Stimulated activated CD4-positive, alpha-beta T cell treated with anti-CD3 and anti-CD28 coated beads, Interleukin-1b, Interleukin-23, amount 100 ng/mL, for 4 hours (primary cell): ENCODE data around the gene PHRF1.

ENCODE experiments used
- DNase-seq, 2 donors: peaks; one replicate each; pipeline ENCODE4 v3.0.0-alpha.2; 2020; ENCODE audit warnings: low read depth in 2 of 2

PHRF1 gene

DNA sequence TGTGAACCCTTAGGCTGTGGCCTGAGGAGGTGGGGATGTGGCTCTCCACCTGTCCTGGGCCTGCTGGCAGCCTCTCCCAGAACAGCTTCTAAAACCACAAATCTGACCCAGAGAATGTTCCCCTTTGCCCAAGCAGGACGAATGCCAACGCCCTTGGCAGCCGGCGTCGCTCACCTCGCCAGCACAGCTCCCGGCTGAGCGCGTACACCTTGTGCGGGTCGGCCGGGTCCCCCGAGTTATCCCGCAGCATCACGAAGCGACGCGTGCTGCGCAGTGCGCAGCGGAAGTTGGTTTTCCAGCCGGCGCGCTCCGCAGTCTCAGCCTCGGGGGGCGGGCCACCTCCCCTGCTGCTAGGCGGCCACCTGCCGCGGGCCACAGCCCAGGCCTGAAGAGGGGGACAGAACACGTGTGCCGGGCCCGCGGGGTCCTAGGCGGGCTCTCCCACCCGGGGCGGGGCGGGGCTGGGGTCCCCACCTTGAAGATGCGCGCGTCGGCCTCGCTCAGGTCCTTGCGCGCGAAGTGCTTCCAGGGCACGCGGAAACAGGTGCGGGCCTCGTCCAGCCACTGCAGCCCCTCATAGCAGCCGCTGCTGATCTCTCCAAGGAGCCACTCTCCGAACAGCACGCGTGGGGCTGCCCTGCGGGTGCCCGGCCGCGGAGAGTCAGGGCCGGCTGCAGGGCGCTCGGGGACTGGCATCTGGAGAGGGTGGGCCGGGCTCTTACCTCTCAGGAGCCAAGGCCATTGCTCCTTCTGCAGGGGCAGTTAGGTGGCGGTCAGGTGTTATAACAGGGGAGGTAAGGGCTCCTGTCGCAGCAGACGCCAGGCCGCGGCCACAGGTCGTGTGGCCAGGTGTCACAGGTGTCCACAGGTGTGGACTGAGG lies 38.6 kb downstream of the PHRF1 start:
- DNase-seq: no peak

DNA sequence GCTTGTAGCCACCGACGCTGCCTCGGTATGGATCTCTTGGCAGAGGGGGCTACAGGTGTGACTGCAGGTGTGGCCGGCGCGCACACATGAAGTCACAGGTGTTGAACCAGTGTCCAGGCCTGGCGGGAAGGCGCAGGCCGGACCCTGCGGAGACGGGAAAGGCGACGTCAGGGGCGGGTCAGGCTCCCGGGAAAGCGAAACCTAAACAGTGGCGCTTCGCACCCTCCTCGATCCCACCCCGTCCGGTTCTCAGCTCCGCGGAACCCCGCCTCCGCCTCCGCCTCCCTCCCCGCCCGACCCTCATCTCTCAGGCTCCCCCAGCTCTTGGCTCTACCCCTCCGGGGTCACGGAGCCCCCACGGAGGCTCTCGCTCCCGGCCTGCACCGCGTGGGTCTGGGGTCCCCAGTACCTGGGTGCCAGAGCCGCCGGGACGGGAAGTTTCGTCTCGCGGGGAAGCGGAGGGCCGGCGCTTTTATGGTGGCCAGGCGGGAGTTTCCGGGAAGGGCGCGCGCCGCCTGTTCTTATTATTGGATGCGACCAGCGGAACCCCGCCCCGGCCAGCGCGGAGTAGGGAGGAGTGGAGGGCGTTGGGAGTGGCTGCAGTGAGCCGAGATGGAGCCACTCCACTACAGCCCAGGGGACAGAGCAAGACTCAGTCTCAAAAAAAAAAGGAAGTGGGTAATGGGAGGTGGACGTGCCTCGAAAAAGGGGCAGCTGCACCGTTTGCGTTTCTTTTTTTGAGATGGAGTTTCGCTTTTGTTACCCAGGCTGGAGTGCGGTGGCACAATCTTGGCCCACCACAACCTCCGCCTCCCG lies 39.4 kb downstream of the PHRF1 start, which contains the start of gene IRF7:
TSS of gene IRF7 (minus strand) at position 447 of the 816 bp plus-strand sequence. CDS start 586 bp downstream, outside the sequence.
- peak; percentile 70 to 73 for DNase-seq

GRCh38 chr11:616320-617198 lies 40.3 kb downstream of the PHRF1 start:
- no peak for DNase-seq

- no peak for DNase-seq
These were observed 41.1 kb downstream of the PHRF1 start for GRCh38 chr11:617199-617911.

DNA sequence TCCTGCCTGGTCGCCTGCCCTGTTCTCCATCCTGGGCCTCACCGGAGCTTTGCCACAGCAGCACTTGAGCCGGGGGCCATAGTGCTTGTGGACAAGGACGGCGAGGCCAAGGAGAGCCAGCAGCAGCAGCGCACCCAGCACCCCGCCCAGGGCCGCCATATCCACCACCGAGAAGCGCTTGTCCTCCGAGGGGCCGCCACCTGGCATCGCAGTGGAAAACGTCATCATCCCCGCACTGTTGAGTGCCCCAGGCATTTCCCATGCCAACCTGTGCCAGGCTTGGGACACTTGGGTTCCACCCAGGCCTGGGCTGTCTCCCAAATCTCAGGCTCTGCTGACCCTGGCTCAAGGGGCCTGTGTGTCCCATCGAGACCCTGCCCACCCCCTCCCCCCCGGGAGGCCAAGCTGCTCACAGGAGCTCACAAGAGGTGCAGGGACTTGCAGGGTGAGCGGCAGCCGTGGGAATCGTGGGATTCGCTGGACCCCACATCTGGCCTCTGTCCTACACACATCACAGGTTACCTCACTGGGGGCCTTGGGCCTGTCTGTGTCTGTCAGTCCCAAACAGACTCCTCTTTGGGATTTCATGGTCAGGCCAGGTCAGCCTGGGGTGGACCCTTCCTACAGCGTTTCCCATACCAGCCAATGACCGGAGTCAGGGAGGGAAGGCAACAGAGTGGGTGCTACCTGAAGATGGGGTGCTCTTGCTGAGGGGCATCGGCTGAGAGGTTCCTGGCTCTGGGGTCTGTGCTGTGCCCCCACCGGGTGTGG lies 41.8 kb downstream of the PHRF1 start:
- no peak for DNase-seq

DNA sequence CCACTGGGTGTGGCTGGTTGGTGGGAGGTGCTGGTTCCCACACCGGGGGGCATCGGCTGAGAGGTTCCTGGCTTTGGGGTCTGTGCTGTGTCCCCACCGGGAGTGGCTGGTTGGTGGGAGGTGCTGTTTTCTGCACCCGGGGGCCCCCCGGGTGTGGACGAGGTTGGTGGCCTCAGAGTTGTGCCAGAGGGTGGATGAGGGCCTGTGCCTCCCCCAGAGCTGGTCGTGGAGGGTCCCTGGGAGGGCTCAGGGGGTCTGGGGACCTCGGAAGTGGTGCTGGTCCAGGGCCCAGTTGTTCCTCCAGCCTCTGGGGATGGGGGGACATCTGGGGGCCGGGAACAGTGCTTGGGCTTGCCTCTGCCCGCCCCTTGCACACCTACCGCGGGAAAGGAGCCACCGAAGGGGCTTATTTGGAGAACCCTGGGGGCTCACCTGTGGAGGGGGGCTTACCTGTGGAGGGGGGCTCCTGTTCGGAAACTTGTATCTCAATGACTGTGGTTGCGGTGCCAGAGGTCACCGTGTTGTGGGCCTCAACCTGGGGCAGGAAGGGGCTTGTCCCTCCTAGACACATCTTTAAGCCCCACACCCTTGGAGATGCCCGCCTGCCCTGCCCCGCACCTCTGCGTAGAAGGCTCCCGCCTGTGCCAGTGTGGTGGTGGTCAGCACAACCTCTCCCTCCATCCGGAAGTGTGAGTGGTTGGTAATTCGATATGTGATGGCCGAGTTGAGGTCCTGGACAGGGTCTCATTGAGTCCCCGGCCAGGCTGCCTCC lies 42.8 kb downstream of the PHRF1 start:
- DNase-seq: no peak

DNA sequence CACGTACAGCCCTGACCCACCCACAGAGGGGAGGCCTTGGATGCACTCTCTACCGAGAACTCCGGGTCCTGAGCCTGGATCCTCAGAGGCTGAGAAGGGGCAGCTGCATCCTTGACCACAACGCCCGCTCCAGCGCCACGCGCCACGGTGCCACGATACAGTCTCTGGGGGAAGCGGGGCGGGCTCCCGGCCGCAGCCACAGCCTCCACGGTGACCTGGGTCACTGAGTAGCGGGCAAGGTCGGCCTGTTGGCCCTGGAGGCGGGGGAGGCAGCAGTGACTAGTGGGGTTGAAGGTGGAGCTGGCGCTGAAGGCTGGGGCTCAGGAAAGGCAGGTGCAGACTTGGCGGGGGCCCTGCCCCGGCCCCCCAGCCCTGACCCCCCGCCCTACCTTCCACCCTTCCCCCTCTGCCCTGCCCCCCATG lies 43.4 kb downstream of the PHRF1 start:
- no peak for DNase-seq

DNA sequence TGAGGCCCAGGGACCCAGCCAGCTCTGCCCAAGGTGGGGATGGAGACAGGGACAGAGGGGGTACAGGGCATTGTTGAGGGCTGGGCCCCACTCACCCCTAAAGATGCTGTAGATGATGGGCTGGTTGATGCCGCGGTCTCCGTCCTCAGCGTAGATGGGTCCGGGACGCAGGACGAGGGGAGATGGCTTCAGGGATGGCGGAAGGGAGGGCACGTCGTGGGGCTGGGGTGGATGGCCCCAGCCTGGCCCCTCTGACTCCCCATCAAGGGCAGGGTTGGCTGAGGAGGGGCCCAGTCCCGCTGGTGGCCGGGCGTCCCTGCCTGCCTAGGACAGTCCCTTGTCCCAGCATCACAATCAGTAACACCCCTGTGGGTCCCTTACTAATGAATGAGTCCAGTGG lies 43.9 kb downstream of the PHRF1 start:
- no peak for DNase-seq

- no peak for DNase-seq
These were observed 44.9 kb downstream of the PHRF1 start for GRCh38 chr11:620935-621814.

DNA sequence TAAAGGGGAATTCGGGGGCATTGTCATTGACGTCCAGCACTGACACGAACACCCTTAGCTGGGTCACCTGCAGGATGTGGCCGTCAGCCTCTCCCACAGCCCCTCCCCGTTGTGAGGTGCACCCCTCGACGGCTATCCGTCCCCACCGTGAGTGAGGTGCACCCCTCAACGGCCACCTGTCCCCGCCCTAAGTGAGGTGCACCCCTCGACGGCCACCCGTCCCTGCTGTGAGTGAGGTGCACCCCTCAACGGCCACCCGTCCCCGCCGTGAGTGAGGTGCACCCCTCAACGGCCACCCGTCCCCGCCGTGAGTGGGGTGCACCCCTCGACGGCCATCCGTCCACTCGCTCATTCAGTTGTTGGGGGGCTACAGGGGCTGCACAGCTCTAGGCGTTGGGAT lies 45.6 kb downstream of the PHRF1 start:
- DNase-seq: no peak

- no peak for DNase-seq
These were observed 47.1 kb downstream of the PHRF1 start for GRCh38 chr11:623349-623869.

GRCh38 chr11:623999-624704 lies 47.9 kb downstream of the PHRF1 start:
- no peak for DNase-seq

GRCh38 chr11:624705-625635 lies 48.7 kb downstream of the PHRF1 start, which contains the start of gene CDHR5:
CDHR5 (minus strand) TSS chr11:624955; CDS start chr11:624902, 53 bp downstream.
- DNase-seq: no peak

DNA sequence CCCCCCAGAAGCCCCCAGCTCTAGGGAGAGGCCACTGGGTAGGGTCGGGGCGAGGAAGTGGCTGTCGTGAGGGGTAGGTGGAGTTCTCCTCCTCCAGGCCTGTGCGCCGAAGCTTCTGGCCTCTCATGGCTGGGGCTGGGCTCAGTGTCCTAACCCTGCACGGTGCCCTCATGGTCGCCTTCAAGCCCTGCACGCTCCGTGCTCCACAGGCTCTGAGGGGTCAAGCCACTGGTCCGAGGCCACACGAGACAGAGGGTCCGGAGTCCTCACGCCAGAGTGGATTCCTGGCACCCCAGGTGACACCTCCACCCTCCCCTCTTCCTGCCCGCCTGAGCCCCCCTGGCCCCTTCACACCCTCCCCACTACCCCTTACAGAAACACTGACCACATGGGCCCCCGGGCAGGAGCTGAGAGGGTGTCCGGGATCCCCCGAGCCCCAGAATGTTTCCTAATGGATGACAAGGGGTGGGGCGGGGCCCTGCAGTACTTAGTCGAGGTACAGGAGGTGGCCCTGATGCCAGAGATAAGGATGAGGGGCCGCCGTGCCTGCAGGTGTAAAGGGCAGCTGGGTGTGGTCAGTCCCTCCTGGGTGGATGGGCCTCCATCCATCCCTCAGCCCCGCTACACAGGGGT lies 49.5 kb downstream of the PHRF1 start:
- no peak for DNase-seq

DNA sequence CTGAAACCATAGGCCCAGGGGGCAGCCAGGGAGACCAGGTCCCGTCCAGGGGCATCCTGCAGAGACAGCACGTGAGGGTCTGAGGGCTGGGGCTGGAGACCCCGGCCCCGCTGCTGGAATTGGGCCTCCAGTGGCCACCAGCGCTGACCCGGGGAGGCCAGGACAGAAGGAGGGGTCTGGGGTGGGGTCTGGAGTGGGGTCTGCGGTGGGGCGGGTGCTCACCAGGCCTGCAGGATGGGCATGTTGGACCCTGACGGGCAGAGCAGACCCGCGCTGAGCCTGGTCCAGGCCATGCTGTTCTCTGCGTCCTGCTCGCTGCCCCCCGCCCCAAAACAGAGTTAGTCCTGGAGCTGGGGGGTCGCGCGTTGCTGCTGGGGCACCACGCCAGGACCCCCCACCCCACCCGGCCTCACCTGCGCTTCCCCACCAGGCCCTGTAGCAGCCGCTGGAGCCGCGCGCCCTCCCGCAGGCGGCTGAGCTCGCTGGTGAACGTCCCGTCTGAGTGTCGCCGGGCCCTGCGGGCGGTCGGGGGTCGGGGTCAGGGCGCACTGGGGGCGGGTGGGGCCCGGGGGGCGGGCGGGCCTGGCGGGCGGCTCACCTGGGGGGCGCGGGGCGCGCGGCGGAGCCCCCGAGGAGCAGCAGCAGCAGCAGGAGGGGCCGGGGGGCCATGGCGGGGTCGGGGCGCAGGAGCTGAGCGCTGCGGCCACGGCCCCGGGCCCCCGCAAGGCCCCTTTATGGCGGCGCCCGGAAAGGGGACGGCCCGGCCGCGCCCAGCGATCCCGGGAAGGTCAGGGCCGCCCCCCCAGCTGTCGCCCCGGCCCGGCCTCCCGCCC lies 50.4 kb downstream of the PHRF1 start, which contains the start of gene SCT:
TSS of gene SCT (minus strand) at position 707 of the 833 bp plus-strand sequence. CDS start at position 669, 38 bp downstream.
- no peak for DNase-seq
